K562 (cell line): ENCODE results near the gene UTRN. TPM values are rescaled to one million over a fixed set of nuclear protein-coding genes. Genes with fewer than 3 reads are reported as not detected.

Source experiments
- CHD1 ChIP-seq: fragments of 200-600 bp; sonication (generic); IDR thresholded peaks from one replicate; pipeline ENCODE4 v1.6.1; 2012; ENCODE audit warnings: mild to moderate bottlenecking, moderate library complexity, low read length, inconsistent platforms
- CLOCK ChIP-seq: fragments of 250-450 bp; sonication (Bioruptor Pico); IDR thresholded peaks from 2 replicates; pipeline ENCODE4 v1.4.0; 2020; ENCODE audit warnings: mild to moderate bottlenecking, moderate library complexity, borderline replicate concordance
- ELF1 ChIP-seq: fragments of 200-800 bp; sonication (Bioruptor generic); IDR thresholded peaks from 2 replicates; pipeline ENCODE4 v1.6.1; 2016; ENCODE audit warnings: missing genetic modification characterization, missing compliant biosample characterization
- ELF4 ChIP-seq: fragments of 450-650 bp; formaldehyde crosslinking; IDR thresholded peaks from 2 replicates; pipeline ENCODE4 v1.4.0; 2022; ENCODE audit warnings: missing genetic modification characterization
- HEY1 ChIP-seq: fragments of 250-450 bp; sonication (Bioruptor Pico); IDR thresholded peaks from 2 replicates; pipeline ENCODE4 v1.5.0; 2020; ENCODE audit warnings: mild to moderate bottlenecking, moderate library complexity, borderline replicate concordance
- HMG20A ChIP-seq: fragments of 450-650 bp; formaldehyde crosslinking; conservative IDR thresholded peaks from 2 replicates; pipeline ENCODE4 v1.4.0; 2020; ENCODE audit warnings: mild to moderate bottlenecking, mixed read lengths
- HNRNPH1 ChIP-seq: fragments of 200-400 bp; formaldehyde crosslinking; optimal IDR thresholded peaks from 2 replicates; pipeline ENCODE3; 2017; ENCODE audit warnings: low read depth, mild to moderate bottlenecking, low read length, moderate library complexity
- MAFF ChIP-seq: IDR thresholded peaks from 2 replicates; pipeline ENCODE4 v1.6.1; 2012; ENCODE audit warnings: low read length, improper control_type of control experiment
- MAFG ChIP-seq: fragments of 450-650 bp; conservative IDR thresholded peaks from 2 replicates; pipeline ENCODE4 v1.6.1; 2016; ENCODE audit warnings: missing genetic modification characterization, missing compliant biosample characterization
- MXI1 ChIP-seq: IDR thresholded peaks from 2 replicates; pipeline ENCODE4 v1.6.1; 2011; ENCODE audit warnings: low read depth, mild to moderate bottlenecking, improper control_type of control experiment, low read length
- NFE2L1 ChIP-seq: fragments of 450-650 bp; IDR thresholded peaks from 2 replicates; pipeline ENCODE4 v1.6.1; 2016; ENCODE audit warnings: missing genetic modification characterization, low read depth, mild to moderate bottlenecking, missing compliant biosample characterization, moderate library complexity, borderline replicate concordance
- PHTF2 ChIP-seq: fragments of 250-450 bp; sonication (Bioruptor Pico); IDR thresholded peaks from 2 replicates; pipeline ENCODE4 v1.5.0; 2021; ENCODE audit warnings: mild to moderate bottlenecking
- SLC30A9 ChIP-seq: fragments of 250-450 bp; sonication (Bioruptor Pico); IDR thresholded peaks from 2 replicates; pipeline ENCODE4 v1.8.0; 2022; ENCODE audit warnings: mild to moderate bottlenecking, moderate library complexity
- SNIP1 ChIP-seq: fragments of 450-650 bp; IDR thresholded peaks from 2 replicates; pipeline ENCODE4 v1.7.1; 2017; ENCODE audit warnings: low read depth, mild to moderate bottlenecking
- TAF7 ChIP-seq: fragments of 450-650 bp; IDR thresholded peaks from 2 replicates; pipeline ENCODE4 v1.6.1; 2016; ENCODE audit warnings: missing genetic modification characterization, missing compliant biosample characterization
- ZBTB49 ChIP-seq: sonication (generic); formaldehyde crosslinking; IDR thresholded peaks from 2 replicates; pipeline ENCODE4 v1.8.0; 2022; ENCODE audit warnings: missing genetic modification reagents, mild to moderate bottlenecking, borderline replicate concordance
- ZFP30 ChIP-seq: fragments of 250-450 bp; sonication (Bioruptor Pico); IDR thresholded peaks from 2 replicates; pipeline ENCODE4 v1.8.0; 2022; ENCODE audit warnings: moderate library complexity, mild to moderate bottlenecking, inconsistent platforms, borderline replicate concordance
- ZFP91 ChIP-seq: sonication (generic); formaldehyde crosslinking; IDR thresholded peaks from 2 replicates; pipeline ENCODE4 v1.8.0; 2022; ENCODE audit warnings: mild to moderate bottlenecking, missing genetic modification reagents
- ZNF175 ChIP-seq: fragments of 200-800 bp; sonication (Bioruptor generic); IDR thresholded peaks from 2 replicates; pipeline ENCODE4 v1.6.1; 2016; ENCODE audit warnings: low read depth, mild to moderate bottlenecking, missing genetic modification characterization, missing compliant biosample characterization
- ZNF274 ChIP-seq: IDR thresholded peaks from 2 replicates; pipeline ENCODE4 v1.6.1; 2011; ENCODE audit warnings: low read depth, mild to moderate bottlenecking, low read length, moderate library complexity, borderline replicate concordance
- ZNF57 ChIP-seq: fragments of 450-650 bp; formaldehyde crosslinking; IDR thresholded peaks from 2 replicates; pipeline ENCODE4 v1.4.0; 2020; ENCODE audit warnings: mild to moderate bottlenecking, moderate library complexity
- ZNF696 ChIP-seq: fragments of 250-450 bp; sonication (Bioruptor Pico); conservative IDR thresholded peaks from 2 replicates; pipeline ENCODE4 v1.4.0; 2020; ENCODE audit warnings: mild to moderate bottlenecking, moderate library complexity
- ZNF717 ChIP-seq: fragments of 250-450 bp; sonication (Bioruptor Pico); IDR thresholded peaks from 2 replicates; pipeline ENCODE4 v1.5.0; 2021
- ZNF785 ChIP-seq: fragments of 250-450 bp; sonication (Bioruptor Pico); IDR thresholded peaks from 2 replicates; pipeline ENCODE4 v1.4.0; 2020; ENCODE audit warnings: mild to moderate bottlenecking
- ZZZ3 ChIP-seq: fragments of 450-650 bp; IDR thresholded peaks from 2 replicates; pipeline ENCODE4 v1.6.1; 2016; ENCODE audit warnings: antibody characterized with exemption, mild to moderate bottlenecking, moderate library complexity
- polyA plus RNA-seq, 8 experiments: library from polyadenylated mRNA; depleted of rRNA in 4 of 8; stranded (reverse) in 5 of 8; unstranded in 3 of 8; fragments of >200 nt; fragmentation: Nextera tagmentation in 2 of 8; fragmentation: Illumina TruSeq in 1 of 8; extraction: Ambion mirVana in 2 of 8; extraction: Trizol in 1 of 8; gene quantifications; 2 replicates each; pipeline versions ENCODE4 v1.2.1 to v1.2.3, GENCODE V29; 2011 to 2014; ENCODE audit warnings: inconsistent platforms in 1 of 8, missing spikeins in 1 of 8
- total RNA-seq, 7 experiments: library from RNA; depleted of rRNA in 6 of 7; stranded (reverse); fragments of >200 nt in 6 of 7; fragmentation: Illumina TruSeq in 2 of 7; extraction: Trizol in 2 of 7; gene quantifications; 2 replicates each; pipeline versions ENCODE4 v1.2.1 to v1.2.3, GENCODE V29; 2011 to 2021; ENCODE audit warnings: low replicate concordance in 1 of 7

UTRN gene
- total and polyA plus RNA-seq, 9 of the 15 experiments (the other 6 are each of a cell fraction or from before 2014, with no cell fraction given), result 0.94 to 22.4 (median 10.0) TPM

GRCh38 chr6:144277174-144277573 is 8.0 kb upstream of the UTRN start (continued):
- TF ChIP-seq SLC30A9 (no peak), ZNF175 (CRISPR knock-in tag) (no peak), HEY1 (CRISPR knock-in tag) (no peak), CHD1 (no peak), ZZZ3 (no peak), MXI1 (no peak), HNRNPH1 (no peak), ZFP30 (no peak), PHTF2 (no peak), SNIP1 (no peak), ZNF717 (no peak), ZNF696 (CRISPR knock-in tag) (no peak), ELF4 (CRISPR knock-in tag) (no peak), ZNF274 (no peak), ZBTB49 (CRISPR knock-in tag) (no peak), TAF7 (no peak), ZNF785 (CRISPR knock-in tag) (no peak), MAFF (peak; percentile 38; the same call in 1 of the 2 replicates), ZFP91 (no peak), HMG20A (no peak), CLOCK (CRISPR knock-in tag) (no peak), NFE2L1 (tag) (peak; percentile 45; the same call in 1 of the 2 replicates), MAFG (tag) (peak; percentile 92), ZNF57 (CRISPR knock-in tag) (no peak), ELF1 (no peak)
